Left forelimb (tissue), 1 donor: ENCODE measurements around the gene SPTBN1.

Experiments used
- DNase-seq: peaks from one replicate; pipeline ENCODE4 v3.0.0-alpha.2; 2018; ENCODE audit warnings: low spot score

SPTBN1 gene

DNA sequence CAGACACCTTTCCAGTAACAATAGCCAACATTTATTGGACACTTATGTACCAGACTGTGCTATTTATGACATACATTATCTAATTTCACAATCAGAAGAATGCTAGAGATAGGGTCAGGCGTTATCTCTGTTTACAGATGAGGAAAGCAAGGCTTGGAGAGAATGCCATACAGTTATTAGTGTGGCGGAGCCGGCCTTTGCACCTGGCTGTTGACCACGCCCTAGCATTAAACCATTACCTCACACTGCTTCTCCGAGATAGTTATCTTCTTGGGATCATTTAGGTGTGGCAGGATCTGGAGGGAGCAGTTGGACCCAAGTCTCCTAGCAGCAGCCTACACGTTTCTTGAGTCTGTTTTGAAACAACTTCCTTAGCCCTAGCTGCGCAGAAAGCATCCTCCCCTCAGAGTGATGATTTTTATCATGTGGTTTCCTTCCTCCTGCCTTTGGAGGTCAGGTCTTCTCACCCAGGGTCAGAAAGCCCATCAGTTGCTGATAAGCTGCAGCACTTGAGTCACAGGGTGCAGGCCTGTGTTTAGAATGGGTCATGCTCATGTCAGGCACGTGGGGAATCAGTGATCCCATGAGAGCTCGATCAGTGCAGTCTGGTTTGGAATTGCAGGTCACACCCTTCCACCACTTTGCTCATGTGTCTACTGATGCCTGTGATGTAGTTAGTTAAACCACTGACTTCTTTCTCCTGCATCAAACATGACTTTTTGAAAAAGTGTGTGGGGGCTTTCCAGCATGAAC, 118.2 kb downstream of the SPTBN1 start:
- DNase-seq: no peak

DNA sequence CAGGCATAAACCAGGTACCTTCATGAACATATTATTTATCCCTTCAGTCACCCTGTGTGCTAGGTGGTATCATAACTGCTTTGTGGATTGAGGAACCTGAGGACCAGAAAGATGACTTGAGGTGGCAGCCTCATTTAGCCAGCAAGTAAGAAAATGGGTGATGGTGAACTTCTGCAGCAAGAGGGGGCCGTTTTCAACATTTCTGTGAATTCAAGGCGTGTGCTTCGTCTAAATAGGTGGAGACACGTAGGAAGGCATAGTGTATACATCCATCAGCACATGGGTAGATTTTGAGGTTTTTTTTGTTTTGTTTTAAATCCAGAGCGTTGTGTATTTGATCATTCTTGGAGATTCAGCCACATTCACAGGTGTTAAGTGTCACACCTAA, 118.7 kb downstream of the SPTBN1 start:
- DNase-seq: no peak

DNA sequence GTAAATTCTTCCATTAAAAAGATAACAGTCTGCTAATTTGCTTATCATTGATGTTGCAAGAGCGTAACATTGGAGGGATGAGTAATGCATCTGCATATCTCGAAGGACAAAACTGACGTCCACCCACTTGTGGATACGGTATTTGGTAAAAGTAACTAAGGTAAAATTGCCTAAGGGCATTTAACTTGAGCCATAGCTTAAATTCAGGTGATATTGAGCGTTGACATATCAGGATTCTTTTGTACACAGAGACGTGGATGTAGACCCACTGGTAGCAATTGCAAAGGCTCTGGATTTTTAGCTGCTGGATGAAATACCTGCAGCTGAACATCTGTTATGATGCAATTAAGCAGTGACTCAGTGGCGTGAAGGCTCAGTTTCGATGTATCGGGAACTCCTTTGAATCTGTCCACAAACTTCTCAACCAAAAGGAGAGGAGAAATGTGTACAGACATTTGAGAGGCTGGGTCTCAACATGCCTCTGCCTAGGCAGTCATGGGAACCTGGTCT, 119.3 kb downstream of the SPTBN1 start:
- DNase-seq: no peak

DNA sequence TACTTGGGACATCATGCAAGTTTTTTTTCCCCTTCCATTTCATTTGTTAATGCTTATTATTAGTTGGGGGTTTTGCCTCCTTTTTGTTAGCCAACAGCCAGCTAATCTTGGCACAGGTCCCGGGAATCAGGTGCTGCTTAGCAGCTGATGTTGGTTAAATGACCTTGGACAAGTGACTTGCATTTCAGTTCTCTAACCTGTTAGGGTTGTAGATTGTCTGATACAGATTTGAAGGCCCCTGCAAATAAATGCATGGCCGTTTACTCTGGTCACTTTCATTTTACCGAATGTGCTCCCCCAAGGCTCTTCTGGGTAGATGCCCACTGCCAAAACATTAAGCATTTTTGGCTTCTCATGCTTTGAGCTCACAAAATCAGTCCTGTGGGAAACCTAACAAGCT, 120.9 kb downstream of the SPTBN1 start:
- no peak for DNase-seq

DNA sequence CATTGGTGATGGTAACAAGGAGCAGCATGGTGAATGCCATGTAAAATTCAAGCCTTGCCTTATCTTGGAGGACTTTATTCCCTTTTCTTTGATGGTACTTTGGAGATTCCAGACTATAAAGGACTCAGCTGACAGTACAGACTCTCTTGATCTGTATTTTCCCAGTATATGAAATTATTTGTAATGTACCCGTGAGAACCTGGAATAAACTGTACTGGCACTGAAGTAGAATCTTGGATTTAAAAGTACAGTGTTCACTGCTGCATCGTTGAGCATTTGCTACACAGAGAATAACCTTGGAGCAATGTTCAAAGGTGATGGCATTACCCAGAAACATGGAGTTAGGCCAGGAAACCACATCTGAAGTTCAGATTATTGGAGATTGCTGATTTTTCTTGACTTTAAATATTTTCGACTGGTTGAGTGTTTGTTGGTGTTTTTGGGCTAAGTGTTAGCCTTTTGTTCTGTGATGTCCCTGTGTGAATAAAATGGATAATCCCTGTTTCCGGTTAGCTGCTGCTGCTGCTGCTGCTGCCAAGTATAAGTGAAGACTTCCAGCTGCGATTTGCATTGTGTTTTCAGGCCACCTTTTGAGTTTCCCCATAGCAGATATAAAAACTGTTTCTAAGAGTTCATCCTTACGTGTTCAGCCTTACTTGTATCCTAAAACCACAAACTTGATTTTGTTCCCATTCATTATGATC, 122.0 kb downstream of the SPTBN1 start:
- DNase-seq: no peak

DNA sequence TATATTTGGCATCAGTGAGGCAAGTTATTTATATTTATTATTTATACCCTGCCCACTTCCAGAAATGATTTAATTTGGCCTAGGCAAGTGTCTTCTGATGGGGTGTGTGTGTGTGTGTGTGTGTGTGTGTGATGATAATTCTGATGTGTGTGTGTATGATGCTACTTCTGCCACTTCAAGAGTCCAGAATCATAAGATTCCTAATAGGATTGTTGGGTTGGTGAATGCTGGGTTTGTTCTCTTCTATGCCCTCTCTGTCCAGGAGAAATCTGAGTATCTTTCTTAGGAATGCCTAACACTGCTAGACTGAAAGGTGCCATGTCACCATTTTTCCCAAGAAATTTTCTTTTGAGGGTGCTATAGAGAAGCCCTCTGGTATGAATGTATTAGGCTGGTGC, 122.5 kb downstream of the SPTBN1 start:
- no peak for DNase-seq

DNA sequence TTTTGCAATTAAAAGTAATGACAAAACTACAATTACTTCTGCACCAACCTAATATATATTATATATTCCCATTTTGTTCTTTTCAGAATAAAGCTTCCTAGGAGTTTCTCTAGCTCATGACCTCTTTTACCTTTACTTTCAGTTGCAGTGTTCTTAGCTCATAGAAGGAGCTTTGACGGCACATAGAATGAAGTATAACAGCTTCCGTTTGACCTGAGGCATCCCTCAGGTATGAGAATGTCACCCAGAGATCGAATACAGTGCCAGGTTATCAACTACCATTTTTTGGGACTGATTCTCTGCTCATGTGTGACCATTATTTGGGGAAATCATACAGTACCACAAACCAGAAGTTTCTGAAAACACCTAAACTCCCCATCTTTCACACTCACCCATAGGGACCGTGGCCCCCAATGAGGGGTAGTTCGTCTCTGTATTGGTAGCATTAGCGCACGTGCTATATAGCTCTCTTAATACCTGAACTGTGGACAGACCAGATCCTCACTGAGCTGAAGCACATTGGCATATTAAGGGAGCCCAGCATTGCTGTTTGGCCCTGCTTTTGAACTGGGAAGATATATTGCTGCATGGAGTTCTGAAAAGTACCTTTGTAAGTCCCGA, 123.0 kb downstream of the SPTBN1 start:
- DNase-seq: no peak

DNA sequence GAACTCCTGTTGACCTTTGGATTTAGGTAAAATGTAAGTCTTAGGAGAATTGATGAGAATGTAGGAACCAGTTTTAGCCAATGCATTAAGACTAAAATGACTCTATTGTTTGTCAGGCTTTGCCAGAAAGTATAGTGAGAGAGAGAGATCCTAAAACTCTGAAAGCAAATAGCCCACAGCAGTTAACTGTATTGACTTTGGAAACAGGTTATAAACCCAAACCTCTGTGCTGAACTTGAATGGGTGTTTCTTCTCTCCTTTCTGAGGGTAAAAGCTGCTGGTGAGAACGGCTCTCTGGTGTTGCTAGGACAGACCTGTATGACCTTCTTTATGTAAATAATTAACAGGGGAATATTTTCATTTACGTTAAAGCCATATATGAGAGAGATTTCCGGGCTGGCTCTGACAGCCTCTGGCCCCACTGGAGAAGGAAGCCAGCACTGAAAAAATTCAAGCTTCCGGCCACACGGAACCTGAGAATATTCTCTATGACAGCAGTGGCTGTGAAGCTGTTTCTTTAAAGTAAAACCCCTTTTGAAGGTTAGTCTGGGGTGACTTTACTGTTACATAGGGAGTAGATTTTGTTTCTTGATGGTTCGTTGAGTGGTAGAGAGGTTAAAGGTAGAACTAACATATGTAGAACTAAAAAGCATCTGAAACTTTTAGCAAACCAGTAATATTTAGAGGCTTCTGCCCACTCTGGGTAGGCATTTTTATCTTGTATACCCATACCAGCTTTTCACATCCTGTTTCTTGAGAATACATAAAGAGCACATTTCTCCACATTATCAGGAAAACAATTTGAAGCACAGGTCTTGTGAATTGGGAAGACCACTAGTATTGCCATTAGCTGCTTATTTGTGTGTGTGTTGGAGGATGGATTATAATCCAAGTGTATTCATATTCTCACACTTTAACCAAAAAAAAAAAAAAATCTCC, 123.8 kb downstream of the SPTBN1 start:
- DNase-seq: no peak

DNA sequence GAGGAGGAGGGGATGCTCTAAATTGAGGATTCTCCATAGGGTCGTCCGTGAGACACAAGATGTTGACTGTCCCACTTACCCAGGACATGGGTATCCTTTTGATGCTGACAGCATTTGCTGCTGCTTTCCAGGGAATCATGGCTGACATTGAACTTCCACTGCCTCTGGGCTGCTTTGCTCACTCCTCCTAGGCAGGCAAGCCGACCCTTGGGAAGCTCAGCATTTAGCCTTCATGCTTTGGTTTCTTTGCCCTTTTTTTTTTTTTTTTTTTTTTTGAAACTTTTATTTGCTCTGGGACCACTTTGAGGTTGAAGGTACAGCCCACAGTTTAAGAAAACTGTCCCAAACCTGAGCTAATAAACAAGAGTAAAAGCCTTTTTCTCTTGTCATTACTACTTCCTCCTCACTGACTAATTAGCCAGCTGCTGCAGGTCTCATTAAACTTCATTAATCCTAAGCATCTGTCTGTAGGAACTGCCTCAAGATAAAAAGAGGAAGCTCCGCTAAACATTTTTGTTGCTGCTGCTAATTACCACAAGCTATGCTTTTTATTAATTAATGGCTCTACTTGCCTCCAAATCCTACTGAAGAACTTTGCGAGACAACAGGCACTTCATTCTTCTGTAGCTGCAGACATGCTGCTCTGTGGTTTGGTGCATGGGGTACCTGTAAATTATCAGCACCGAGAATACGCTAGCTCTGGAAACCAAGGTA, 125.4 kb downstream of the SPTBN1 start:
- no peak for DNase-seq

DNA sequence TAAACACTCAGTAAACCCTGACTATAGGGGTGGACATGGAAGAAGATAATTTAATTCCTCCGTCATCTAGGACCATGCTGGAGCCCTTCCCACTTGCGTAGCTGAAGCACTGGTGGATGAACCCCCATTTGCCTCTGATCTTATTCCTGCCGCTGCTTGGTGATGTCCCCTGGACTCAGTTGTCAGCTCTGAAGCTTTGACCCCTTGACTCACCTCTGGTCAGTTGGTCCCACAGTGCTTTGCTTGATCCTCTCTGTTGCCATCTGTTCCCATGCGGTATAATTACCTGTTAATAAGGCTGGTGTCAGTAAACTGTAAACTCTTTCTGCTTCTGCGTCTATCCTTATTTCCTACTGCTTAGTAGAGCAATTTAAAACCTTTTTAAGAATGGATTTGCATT, 126.9 kb downstream of the SPTBN1 start:
- no peak for DNase-seq

DNA sequence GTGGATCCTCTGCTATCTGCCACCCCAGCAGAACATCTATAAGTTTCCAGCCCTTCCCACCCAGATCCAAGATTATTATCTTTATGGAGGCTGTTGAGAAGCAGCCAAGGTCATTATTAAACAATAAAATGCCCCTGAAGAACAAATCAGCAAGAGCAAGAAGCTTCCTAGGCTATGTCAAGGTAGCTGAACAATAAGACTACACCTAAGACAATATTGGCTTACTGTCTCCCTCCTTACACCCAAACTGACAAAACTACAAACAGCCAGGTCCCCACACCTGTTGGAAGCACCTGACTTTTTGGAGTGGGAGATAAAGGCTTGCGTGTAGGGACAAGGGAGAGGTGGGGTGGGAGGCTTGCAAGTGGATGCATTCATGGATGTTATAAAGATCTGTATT, 128.5 kb downstream of the SPTBN1 start:
- DNase-seq: no peak

DNA sequence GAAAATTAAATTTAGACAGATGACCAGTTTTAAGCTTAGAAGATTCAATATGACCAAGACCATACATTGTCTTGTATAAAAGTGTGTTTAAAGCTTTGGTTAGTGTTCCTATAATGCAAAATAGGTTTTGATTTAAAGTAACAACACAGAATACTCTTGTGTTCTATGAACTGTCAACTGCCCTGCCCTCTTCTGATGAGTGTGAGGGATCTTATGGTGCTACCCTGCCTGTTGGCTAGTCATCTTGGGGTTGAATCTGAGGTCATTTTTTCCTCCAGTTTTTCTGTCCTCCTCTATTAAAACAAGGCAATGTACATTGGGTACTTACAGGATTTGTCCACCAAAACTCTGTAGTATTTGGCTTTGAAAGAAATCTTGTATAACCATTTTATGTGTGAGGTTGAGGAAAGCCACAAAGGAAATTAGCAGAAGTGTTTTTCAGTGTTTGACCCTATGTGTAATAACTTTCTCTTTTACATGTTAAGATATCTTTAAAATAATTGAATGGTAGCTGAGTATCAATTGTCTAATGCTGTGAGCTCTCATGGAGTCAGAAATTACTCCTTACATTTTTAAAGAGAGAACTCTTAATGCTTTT, 129.1 kb downstream of the SPTBN1 start:
- DNase-seq: no peak

DNA sequence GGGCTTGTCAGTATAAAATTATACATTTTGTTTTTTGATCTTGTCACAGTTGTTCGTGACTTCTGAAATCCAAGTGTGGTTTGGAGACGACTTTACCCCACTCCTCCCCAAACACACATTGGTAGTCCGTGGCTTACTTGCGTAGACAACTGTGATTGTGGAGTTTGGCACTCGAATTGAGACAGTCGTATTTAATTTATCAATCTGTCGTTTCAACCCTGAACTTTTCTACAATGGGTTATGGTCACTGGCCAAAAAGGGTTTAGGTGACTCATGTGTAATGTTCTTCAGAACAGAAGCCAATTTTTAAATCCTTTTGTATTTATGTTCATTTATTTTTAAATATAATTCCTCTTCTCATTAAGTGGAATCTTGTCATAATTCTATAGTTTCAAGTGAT, 129.9 kb downstream of the SPTBN1 start:
- DNase-seq: no peak

DNA sequence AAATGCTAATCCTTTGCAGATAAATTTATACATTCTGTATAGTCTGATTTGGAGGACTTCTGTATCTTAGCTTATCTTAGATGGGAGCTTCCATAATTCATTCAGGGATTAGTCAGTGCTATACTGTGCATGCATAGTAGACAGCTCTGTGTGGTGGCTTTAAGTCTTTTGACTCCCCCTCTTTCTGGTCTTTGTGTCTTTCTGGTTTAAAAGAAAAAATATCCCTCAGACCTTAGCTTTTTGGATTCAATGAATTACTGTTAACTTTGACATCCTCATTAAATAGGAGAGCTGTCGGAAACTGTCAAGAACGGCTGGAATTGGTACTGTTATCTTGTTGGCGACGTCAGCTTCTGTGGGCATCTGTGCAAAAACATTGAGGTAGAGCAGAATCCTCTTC, 130.4 kb downstream of the SPTBN1 start:
- DNase-seq: no peak

DNA sequence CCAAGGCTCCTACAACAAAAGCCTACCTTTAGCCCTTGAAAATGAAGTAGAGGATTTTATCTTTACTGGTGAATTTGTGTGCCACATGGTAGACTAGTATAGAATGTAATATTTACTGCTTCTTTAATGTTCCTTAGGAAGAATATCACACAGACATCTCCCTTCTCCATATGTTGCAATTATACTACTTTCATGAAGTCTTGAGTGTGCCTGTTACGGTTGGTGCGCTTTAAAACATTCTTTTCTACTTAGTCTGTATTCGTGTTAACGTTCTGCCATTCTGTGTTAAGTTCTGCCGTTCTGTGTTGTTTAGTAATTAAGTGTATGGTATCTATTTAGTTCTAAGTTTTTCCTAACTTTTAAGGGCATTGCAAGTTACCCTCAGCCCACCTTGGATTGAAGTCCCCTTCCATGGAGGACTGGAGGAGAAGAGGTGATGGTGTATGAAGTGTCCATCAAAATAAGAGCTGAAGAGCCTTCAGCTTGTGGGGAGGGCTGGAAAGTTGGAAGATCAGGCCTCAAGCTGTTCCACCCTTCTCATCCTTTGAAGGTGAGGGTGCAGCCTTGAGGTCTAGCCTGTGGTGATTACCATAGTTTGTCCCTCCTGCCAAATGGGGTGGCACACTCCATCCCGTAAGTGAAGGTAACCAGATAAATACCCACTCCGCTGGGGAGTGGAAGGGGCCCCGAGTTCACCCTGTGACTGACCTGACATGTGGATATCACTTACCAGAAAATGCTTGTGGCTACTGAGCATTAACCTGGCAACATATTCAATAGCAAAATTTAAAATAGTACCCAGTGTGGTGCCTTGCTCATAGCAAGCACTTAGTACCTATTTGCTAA, 131.3 kb downstream of the SPTBN1 start:
- DNase-seq: no peak

DNA sequence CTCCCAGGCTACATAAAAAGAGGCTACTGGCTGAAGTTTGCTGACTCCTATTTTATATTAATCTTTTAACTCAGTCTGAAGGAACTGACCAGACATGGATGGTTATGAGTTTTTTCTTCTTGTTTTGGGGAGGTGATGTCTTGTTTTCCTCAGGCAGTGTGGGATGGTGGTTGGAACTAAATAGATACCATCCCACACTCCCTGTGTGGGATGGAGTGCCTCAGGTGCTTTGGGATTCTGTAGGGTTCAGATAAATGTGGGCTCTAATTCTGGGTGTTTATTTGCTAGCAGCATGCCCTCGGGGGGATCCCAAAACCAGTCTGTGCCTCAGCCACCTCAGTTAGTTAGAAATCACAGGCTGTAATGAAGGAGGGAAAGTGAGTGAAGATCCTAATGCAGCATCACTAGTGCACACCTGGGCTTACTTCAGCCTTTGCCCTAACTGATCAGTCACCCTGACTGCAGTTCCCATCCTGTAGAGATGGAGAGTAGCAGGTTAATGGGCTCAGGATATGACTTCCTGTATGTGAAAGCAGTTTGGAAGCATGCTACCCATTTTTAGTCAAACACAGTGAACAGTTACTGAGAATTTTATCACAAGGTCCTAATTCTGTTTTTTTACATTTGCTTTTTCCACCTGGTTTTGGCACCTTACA, 132.2 kb downstream of the SPTBN1 start:
- no peak for DNase-seq

DNA sequence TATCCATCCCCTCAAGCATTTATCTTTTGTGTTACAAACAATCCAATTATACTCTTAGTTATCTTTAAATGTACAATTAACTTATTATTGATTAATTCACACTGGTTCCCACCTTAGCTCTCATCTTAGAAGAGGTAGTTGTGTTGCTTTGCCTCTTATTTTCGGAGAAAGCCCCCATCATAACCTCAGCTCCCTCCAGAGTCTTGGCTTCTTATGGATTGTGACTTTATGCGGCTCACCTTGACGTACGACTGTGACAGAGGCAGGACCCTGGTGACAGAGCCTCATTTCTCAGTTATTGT, 132.9 kb downstream of the SPTBN1 start:
- no peak for DNase-seq

DNA sequence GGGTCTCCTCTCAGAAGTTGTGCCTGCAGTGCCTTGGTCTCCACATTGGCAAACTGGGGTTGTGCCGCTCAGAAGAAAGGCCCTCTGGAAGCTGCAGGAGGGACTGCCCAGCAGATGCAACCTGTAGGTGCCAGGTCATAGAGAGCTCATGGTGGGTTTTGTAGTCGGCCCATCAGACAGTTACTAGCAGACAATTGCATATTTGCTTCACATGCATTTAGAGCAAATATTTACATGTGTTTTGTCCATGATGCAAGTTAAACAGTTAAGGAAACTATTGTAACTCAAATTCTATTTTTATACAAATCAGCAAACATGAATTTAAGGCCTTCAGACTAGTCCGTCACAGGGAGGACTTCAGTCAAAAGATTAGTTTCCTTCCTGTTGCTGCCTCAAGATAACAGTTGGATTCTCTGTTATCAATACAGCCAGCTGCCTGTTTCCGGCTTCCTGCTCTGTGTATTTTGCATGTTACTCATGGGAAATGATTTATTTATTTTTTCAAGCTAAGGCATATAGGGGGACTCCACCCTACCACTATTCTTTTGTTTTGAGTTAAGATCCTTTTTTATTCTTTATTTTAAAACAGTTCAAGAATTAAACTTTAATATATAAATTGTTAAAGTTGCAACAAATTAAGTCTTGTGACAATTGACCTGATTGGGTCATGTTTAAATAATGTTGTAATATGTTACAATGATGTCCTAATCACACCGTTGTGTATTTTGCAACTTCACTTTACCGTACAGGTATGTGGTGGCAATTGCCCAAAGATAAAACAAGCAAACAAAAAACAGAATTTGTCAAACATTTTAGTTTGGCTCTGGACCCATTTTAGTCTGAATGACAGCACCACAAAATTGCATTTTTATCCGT, 133.5 kb downstream of the SPTBN1 start:
- DNase-seq: no peak
